Measurements from ENCODE around the gene HEBP1.

The HEBP1 gene

DNA sequence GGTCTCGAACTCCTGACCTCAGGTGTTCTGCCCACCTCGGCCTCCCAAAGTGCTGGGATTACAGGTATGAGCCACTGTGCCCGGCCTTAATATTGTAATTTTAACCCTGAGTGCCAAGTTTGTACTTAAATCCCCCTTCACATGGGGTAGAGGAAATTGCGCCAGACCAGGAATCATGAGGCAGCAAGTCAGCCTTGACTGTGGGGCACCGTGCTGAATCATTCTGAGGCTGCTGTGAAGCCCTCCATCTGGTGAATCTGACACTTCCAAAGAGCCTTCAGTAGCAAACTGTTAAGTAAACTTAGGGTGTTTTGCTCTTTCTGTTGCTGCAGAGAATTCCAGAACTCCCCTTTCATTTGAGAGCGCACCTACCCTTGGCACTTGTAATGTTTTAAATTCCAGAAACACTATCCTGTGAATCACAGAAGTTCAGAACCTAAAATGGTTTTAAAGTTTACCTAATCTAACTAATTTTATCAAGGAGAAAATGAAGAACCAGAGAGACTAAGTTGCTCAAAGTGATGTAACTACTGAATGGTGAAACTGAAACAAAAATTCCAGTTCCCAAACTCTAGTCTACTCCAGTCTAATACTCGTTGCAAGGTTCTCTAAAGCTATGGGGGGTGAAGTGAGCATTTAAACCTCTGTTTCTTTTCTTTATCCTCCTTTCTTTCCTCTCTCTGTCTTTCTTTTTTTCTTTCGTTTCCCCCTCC, 7.5 kb downstream of the HEBP1 start:
- TF ChIP-seq POU6F1 (CRISPR knock-in tag; IDR thresholded peaks at IDR 0.05; ENCODE audit: borderline replicate concordance, low read depth): no peak
- no peak for TF ChIP-seq ZFP3 (CRISPR knock-in tag; IDR thresholded peaks at IDR 0.05)
- TF ChIP-seq ZNF8 (CRISPR knock-in tag; IDR thresholded peaks at IDR 0.05): no peak
- TF ChIP-seq ZNF70 (CRISPR knock-in tag; IDR thresholded peaks at IDR 0.05): no peak
- TF ChIP-seq ESRRG (CRISPR knock-in tag; IDR thresholded peaks at IDR 0.05): no peak
- no peak for TF ChIP-seq ARNTL (CRISPR knock-in tag; IDR thresholded peaks at IDR 0.05; ENCODE audit: borderline replicate concordance, low read depth)
- TF ChIP-seq, protein P1, sequence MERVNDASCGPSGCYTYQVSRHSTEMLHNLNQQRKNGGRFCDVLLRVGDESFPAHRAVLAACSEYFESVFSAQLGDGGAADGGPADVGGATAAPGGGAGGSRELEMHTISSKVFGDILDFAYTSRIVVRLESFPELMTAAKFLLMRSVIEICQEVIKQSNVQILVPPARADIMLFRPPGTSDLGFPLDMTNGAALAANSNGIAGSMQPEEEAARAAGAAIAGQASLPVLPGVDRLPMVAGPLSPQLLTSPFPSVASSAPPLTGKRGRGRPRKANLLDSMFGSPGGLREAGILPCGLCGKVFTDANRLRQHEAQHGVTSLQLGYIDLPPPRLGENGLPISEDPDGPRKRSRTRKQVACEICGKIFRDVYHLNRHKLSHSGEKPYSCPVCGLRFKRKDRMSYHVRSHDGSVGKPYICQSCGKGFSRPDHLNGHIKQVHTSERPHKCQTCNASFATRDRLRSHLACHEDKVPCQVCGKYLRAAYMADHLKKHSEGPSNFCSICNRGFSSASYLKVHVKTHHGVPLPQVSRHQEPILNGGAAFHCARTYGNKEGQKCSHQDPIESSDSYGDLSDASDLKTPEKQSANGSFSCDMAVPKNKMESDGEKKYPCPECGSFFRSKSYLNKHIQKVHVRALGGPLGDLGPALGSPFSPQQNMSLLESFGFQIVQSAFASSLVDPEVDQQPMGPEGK (CRISPR knock-in tag; IDR thresholded peaks at IDR 0.05; ENCODE audit: borderline replicate concordance): no peak
- TF ChIP-seq TOX (CRISPR knock-in tag; IDR thresholded peaks at IDR 0.05; ENCODE audit: borderline replicate concordance): no peak
- no peak for TF ChIP-seq OSR1 (CRISPR knock-in tag; IDR thresholded peaks at IDR 0.05)
- no peak for TF ChIP-seq ZNF565 (CRISPR knock-in tag; conservative IDR thresholded peaks at IDR 0.05; ENCODE audit: low read depth)
- no peak for TF ChIP-seq ZFP30 (CRISPR knock-in tag; IDR thresholded peaks at IDR 0.05)
- no peak for TF ChIP-seq CSDC2 (CRISPR knock-in tag; IDR thresholded peaks at IDR 0.05)
- peak; percentile 86 for ATAC-seq

DNA sequence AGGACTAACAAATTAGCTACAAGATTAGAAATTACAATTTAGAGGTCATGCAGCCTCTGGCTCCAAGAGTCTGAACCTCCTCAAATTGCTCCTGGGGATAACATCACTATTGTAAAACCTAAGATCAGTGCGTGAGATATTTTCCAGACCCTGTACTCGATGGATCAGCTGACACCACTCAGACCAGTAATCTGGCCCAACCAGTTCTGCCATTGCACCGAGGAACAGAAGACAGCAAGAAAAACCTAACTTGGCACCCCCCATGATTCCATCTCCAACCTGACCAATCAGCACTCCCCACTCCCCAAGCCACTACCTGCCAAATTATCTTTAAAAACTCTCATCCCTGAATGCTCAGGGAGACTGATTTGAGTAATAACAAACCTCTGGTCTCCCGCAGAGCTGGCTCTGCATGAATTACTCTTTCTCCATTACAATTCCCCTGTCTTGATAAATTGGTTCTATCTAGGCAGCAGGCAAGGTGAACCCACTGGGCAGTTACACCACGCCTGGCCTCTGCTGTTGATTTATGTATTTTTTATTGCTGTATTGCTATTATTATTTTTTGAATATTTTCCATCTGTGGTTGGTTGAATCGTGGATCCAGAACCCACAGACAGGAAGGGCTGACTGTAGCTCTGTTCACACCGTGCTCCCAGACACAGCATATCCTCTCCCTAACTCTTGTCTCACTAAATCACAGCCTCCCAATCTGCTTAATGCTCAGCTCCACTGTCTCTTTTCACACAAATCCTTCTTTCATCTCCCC, 9.2 kb downstream of the HEBP1 start:
- TF ChIP-seq SNAI2 (CRISPR knock-in tag; IDR thresholded peaks at IDR 0.05): no peak
- no peak; the same call in 2 of the 3 replicates for ATAC-seq

DNA sequence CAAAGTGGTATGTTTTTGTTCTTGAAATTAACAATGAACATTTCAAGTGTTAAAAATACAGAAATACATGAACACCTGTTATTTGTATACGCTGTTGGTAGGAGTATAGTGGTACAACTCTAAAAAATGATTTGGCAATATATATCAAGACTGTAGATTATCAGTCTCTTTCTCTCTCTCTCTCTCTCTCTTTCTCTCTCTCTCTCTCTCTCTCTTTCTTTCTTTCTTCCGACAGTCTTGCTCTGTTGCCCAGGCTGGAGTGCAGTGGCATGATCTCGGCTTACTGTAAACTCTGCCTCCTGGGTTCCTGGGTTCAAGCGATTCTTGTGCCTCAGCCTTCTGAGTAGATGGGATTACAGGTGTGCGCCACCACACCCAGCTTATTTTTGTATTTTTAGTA, 12.6 kb downstream of the HEBP1 start:
- ATAC-seq: no peak
- TF ChIP-seq ZNF70 (CRISPR knock-in tag; IDR thresholded peaks at IDR 0.05): no peak
- no peak for TF ChIP-seq ISL1 (CRISPR knock-in tag; IDR thresholded peaks at IDR 0.05)
- no peak for TF ChIP-seq BACH2 (CRISPR knock-in tag; IDR thresholded peaks at IDR 0.05; ENCODE audit: borderline replicate concordance)
- TF ChIP-seq, protein P2, sequence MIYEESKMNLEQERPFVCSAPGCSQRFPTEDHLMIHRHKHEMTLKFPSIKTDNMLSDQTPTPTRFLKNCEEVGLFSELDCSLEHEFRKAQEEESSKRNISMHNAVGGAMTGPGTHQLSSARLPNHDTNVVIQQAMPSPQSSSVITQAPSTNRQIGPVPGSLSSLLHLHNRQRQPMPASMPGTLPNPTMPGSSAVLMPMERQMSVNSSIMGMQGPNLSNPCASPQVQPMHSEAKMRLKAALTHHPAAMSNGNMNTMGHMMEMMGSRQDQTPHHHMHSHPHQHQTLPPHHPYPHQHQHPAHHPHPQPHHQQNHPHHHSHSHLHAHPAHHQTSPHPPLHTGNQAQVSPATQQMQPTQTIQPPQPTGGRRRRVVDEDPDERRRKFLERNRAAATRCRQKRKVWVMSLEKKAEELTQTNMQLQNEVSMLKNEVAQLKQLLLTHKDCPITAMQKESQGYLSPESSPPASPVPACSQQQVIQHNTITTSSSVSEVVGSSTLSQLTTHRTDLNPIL (CRISPR knock-in tag; IDR thresholded peaks at IDR 0.05; ENCODE audit: low read depth): no peak
- TF ChIP-seq ARNTL (CRISPR knock-in tag; IDR thresholded peaks at IDR 0.05; ENCODE audit: borderline replicate concordance, low read depth): no peak
- TF ChIP-seq ZC3H10 (CRISPR knock-in tag; IDR thresholded peaks at IDR 0.05): no peak
- no peak for TF ChIP-seq SNAI2 (CRISPR knock-in tag; IDR thresholded peaks at IDR 0.05)
- no peak for TF ChIP-seq GLIS3 (CRISPR knock-in tag; IDR thresholded peaks at IDR 0.05)
- no peak for TF ChIP-seq PPARA (CRISPR knock-in tag; IDR thresholded peaks at IDR 0.05; ENCODE audit: borderline replicate concordance)
- no peak for TF ChIP-seq ZFP3 (CRISPR knock-in tag; IDR thresholded peaks at IDR 0.05)
- TF ChIP-seq POU6F1 (CRISPR knock-in tag; IDR thresholded peaks at IDR 0.05; ENCODE audit: borderline replicate concordance, low read depth): no peak
- TF ChIP-seq OSR1 (CRISPR knock-in tag; IDR thresholded peaks at IDR 0.05): no peak
- no peak for TF ChIP-seq ZFP30 (CRISPR knock-in tag; IDR thresholded peaks at IDR 0.05)
- no peak for TF ChIP-seq CSRNP3 (CRISPR knock-in tag; IDR thresholded peaks at IDR 0.05)
- TF ChIP-seq TSHZ2 (CRISPR knock-in tag; IDR thresholded peaks at IDR 0.05): no peak
- TF ChIP-seq RARB (CRISPR knock-in tag; IDR thresholded peaks at IDR 0.05): no peak
- no peak for TF ChIP-seq ZNF565 (CRISPR knock-in tag; conservative IDR thresholded peaks at IDR 0.05; ENCODE audit: low read depth)
- no peak for TF ChIP-seq TOX (CRISPR knock-in tag; IDR thresholded peaks at IDR 0.05; ENCODE audit: borderline replicate concordance)
